OCI-LY7 (cell line): ENCODE data around the gene DDT.

Experiments used
- CTCF ChIP-seq: fragments of 200-600 bp; sonication (generic); conservative IDR thresholded peaks from 2 replicates; pipeline ENCODE4 v1.5.1; 2014; ENCODE audit warnings: mild to moderate bottlenecking, antibody characterized with exemption, low read length, moderate library complexity, mixed read lengths
- EZH2phosphoT487 ChIP-seq: fragments of 200-600 bp; sonication (generic); IDR thresholded peaks from 2 replicates; pipeline ENCODE4 v1.6.1; 2018; ENCODE audit warnings: low read depth, borderline replicate concordance, mild to moderate bottlenecking, mixed run types, antibody characterized with exemption, low read length, moderate library complexity, mixed read lengths

- TF ChIP-seq CTCF (no peak), EZH2phosphoT487 (no peak)
Measured at GRCh38 chr22:23969071-23969470, 5.2 kb downstream of the DDT start.
